Sciatic nerve (tissue), 2 donors: ENCODE data around the gene CHST15. TPM values are rescaled to one million over a fixed set of nuclear protein-coding genes. Genes with fewer than 3 reads are reported as not detected.

ENCODE experiments used
- ATAC-seq: fragments of 200-7000 bp; cut with Tn5 transposase; one replicate; pipeline ENCODE4 v1.9.1; 2020; ENCODE audit warnings: mild to moderate bottlenecking, moderate library complexity
- DNase-seq: peaks from one replicate; pipeline ENCODE4 v3.0.0-alpha.2; 2020; ENCODE audit warnings: low spot score
- intact Hi-C: fragments of 100-400 bp; cut with DNase I; formaldehyde crosslinking; loops from one replicate; pipeline ENCODE4 v1.14.2; 2022
- total RNA-seq: library from RNA; stranded (reverse); fragmentation: NEBNext Ultra II Directional; extraction: Animal tissue kit (Norgen Biotek cat#: 25700); gene quantifications from one replicate; pipeline ENCODE4 v1.2.1, GENCODE V29; 2021
- donor health status: DM: no; HTN: no; CAD: no.
- donor health status: DM: no; HTN: no; CAD: no.

CHST15 gene
- total RNA-seq, 1 donor from 2014 or later, result 31.7 TPM

DNA sequence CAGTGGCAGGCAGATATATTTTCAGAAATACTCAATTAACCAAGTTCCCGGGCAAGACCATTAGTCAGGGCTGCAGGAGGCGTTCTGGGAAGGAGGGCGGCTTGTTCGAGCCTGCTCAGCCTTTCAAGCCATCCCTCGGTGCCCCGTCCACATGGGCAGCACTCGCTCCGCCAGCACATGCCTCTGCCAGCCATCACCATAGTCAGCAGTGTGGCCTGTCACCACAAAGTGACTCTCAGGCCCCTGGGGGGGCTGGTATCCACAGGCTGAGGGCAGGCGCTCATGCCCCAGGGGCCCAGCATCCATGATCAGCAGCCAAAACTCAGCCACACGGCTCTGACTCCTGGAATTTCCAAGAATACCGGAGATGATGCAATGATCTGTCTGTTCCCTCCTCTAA, 81.9 kb downstream of the CHST15 start:
- no peak for ATAC-seq
- intact Hi-C loops, result no loop called here
- DNase-seq, result peak; percentile 37

GRCh38 chr10:124010563-124011131, 82.8 kb downstream of the CHST15 start:
- ATAC-seq (peak; percentile 9), DNase-seq (peak; percentile 56)
- intact Hi-C loops, result no loop called here

GRCh38 chr10:124010024-124010423, 83.4 kb downstream of the CHST15 start:
- DNase-seq (peak; percentile 55), ATAC-seq (no peak)
- intact Hi-C loops, result no loop called here

- intact Hi-C loops, result no loop called here
- peak; percentile 39 for ATAC-seq
- peak; percentile 49 for DNase-seq
These were observed 84.0 kb downstream of the CHST15 start for GRCh38 chr10:124009231-124010015.

GRCh38 chr10:124008681-124009080, 84.7 kb downstream of the CHST15 start:
- intact Hi-C loops, result no loop called here
- ATAC-seq (no peak), DNase-seq (no peak)

DNA sequence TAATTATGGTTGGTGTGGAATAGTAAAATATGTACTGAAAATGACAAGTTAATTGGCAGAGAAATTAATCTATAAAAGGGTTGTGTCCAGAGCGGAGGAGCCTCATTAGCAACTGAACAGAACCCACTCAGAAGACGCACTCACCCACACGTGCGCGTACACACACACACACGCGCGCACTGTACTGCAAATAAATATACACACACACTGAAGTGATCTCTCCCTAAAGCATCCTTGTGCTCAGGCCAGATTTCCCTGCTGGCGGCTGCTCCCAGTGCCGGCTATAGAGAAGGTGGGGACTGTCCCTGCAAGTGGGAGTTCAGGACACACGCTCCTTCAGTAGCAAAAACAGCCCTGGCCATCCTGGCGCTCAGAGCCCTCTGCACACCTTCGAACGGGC, 85.2 kb downstream of the CHST15 start:
- no peak for DNase-seq
- no peak for ATAC-seq
- intact Hi-C loops, result no loop called here

DNA sequence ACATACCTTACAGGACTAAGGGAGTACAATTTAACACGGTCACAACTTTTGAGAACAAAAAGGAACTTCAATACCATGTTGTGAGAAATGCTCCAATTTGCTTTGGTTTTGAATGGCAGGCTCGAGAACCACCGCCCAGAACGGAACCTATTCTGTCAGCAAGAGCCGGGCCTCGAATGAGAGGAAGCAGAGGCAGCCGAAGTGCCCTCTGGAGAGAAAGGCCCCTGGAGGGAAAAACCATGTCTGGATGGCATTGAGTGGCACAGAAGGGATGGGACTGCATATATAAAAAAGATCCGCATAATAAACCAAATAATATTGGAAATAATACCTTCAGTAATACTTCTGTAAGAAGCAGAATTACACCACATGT, 85.6 kb downstream of the CHST15 start:
- intact Hi-C loops, result no loop called here
- DNase-seq (no peak), ATAC-seq (no peak)

DNA sequence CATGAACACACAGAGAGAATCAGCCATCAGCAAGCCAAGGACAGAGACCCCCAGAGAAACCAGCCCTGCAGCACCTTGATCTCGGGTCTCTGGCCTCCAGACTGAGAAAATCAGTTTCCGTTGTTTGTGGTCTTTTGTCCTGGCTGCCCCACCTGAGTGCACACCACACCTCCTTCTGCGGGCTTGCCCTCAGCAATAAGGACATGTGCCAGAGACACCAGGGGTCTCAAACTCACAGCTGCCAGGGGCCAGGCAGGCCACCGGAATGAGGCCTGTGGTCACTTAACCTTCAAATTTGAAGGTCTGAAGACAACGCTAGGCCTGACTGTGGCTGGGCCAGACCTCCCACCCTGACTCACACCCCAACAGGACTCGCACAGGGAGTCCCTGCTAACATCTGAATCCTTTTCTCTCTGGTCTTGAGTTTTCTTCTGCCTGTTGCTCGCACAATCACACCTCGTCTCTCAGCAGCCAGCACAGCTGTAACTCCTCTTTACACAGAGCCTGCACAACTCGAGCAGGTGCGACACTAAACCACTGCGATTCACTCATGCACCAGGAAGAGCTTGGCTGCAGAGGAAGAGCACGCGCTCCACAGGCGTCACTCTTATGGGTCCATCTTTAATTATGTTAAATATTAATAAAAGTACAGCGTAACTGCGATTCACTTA, 86.2 kb downstream of the CHST15 start:
- ATAC-seq (no peak), DNase-seq (peak; percentile 35)
- intact Hi-C loops, result no loop called here

DNA sequence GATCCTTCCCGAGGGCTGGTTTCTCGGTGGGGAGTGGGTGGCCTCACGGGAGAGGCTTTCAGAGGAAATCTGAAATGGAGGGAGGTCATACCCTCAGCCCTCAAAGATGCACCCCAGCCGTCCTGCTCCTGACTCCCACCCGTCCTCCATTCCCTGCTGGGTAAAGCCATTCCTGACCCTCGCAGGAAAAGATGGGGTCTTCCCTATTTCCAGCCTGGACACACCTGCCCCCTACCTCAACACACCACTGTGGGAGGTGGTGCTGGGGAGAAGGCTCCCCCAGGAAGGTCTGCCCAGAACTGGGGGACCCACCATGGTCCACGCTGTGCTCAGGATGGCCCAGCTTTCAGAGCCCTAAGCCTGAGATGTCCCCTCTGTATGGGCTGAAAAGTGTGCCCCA, 86.9 kb downstream of the CHST15 start:
- intact Hi-C loops, result no loop called here
- ATAC-seq, result no peak
- peak; percentile 37 for DNase-seq

GRCh38 chr10:124005991-124006392, 87.4 kb downstream of the CHST15 start:
- intact Hi-C loops, result no loop called here
- ATAC-seq (no peak), DNase-seq (peak; percentile 45)

GRCh38 chr10:124005091-124005490, 88.3 kb downstream of the CHST15 start:
- DNase-seq, result peak; percentile 51
- intact Hi-C loops, result no loop called here
- ATAC-seq, result no peak

DNA sequence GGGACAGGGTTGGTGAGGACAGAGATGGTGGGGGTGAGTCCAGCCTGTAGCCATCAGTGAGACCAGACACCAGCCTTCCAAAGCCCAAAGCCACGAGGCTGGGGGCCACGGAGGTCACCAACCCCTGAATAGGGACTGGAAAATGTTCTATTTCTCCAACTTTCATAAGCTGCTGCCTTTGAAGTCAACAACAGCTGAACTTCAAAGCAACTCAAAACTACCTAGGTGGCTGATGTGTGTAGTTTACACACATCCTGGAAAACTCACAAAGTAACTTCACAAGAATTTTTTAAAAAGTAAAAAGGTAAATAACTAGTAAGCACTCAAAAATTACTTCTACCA, 88.8 kb downstream of the CHST15 start:
- no peak for ATAC-seq
- DNase-seq, result no peak
- intact Hi-C loops, result no loop called here

- DNase-seq (peak; percentile 41), ATAC-seq (no peak)
- intact Hi-C loops, result no loop called here
These were observed 89.3 kb downstream of the CHST15 start for GRCh38 chr10:124003871-124004662.

DNA sequence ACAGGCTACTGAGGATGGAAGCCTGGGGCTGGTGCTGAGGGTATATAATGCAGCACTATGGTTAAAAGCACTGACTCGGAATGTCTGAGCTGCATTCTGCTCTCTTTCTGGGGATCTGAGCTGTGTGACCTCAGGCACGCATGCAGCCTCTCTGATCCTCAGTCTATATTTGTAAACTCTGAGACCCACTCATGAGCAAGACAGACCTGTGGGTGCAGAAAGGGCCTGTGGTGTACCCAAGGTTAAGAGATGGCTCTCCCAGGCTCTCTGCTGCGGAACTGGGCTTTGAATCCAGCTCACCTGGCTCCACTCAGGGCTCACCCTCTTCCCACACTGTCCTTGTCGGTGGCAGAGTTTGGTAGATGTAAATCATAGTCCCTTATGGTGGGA, 89.9 kb downstream of the CHST15 start:
- intact Hi-C loops, result no loop called here
- ATAC-seq (no peak), DNase-seq (no peak)

DNA sequence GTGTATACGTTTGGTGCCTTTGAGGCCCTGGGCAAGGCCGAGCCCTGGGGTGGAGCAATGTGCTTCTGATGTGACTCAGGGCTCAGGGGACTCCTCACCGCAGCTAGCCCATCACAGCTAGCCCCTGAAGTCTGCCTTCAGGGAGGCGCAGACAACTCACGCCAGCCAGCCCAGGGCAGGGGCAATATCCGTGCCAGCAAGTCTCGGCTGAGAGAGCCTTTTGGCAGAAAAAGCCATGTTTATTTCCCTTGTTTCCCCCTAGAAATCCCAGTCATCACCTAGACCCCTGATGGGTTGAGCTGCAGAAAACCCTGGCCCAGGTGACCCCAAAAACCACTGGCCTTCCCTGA, 90.4 kb downstream of the CHST15 start:
- DNase-seq (peak; percentile 43), ATAC-seq (no peak)
- intact Hi-C loops, result no loop called here

- intact Hi-C loops, result no loop called here
- ATAC-seq (no peak), DNase-seq (no peak)
These were observed 90.9 kb downstream of the CHST15 start for GRCh38 chr10:124002391-124003069.

DNA sequence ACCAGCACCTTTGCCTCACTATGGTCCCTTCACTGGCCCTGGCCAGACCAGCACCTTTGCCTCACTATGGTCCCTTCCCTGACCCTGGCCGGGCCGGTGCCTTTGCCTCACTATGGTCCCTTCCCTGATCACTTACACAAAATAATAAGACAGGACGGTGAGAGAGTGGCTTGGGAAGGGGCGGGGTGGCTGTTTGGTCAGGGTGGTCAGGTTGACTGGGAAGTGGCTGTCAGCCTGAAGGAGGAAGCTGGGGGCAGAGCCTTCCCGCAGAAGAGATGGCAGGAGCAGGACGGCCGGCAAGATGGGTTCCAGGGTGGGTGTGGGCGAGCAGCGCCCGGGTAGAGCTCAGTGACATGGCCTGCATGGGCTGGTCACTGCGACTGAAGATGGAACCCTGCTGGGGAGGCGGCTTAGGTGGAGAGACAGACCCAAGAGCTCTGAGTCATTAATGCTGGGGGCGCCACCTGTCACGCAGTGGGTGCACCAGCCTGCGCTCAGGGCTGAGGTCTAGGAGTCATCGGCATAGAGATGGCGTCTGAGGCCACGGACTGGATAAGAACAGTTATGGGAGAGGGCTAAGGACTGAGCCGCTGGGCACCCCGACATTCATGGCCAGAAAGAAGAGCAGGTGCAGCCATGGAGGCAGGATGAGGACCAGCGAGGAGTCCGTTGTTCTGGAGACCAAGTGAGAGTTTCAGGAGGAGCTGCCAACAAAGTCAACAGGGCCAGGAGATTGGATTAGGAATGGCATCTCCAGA, 91.8 kb downstream of the CHST15 start:
- intact Hi-C loops, result no loop called here
- ATAC-seq (no peak), DNase-seq (peak; percentile 54)

- intact Hi-C loops, result no loop called here
- DNase-seq (peak; percentile 57), ATAC-seq (no peak)
These were observed 92.6 kb downstream of the CHST15 start for GRCh38 chr10:124000792-124001201.
